GM23248 (cell line): ENCODE data around the gene PRLR. TPM values are rescaled to one million over a fixed set of nuclear protein-coding genes. Genes with fewer than 3 reads are reported as not detected.
A peak's percentile ranks its signal among the peaks of the same experiment; 100 is the strongest.

Experiments
- DNase-seq: peaks from one replicate; pipeline ENCODE4 v3.0.0-alpha.2; 2015
- H2AFZ ChIP-seq: fragments of 200-600 bp; sonication (generic); 2 replicates; pipeline ENCODE4 v1.6.1; 2016; ENCODE audit warnings: antibody characterized with exemption
- H3F3A ChIP-seq: fragments of 200-600 bp; sonication (generic); 2 replicates; pipeline ENCODE4 v1.6.1; 2016; ENCODE audit warnings: mild to moderate bottlenecking, antibody characterized with exemption, mixed run types; ENCODE audit not compliant: insufficient read depth
- H3K27ac ChIP-seq: fragments of 200-600 bp; sonication (generic); 2 replicates; pipeline ENCODE4 v1.5.1; 2016; ENCODE audit warnings: mild to moderate bottlenecking
- H3K27me3 ChIP-seq: fragments of 200-600 bp; sonication (generic); replicated peaks from 2 replicates; pipeline ENCODE4 v1.6.1; 2016; ENCODE audit warnings: mild to moderate bottlenecking; ENCODE audit not compliant: insufficient read depth
- H3K36me3 ChIP-seq: fragments of 200-600 bp; sonication (generic); 2 replicates; pipeline ENCODE4 v1.6.1; 2016; ENCODE audit warnings: low read depth, mild to moderate bottlenecking
- H3K4me1 ChIP-seq: fragments of 200-600 bp; sonication (generic); 2 replicates; pipeline ENCODE4 v1.6.1; 2016; ENCODE audit warnings: mild to moderate bottlenecking; ENCODE audit not compliant: insufficient read depth
- H3K4me2 ChIP-seq: fragments of 200-600 bp; sonication (generic); one replicate; pipeline ENCODE4 v1.6.1; 2016; ENCODE audit warnings: mild to moderate bottlenecking; ENCODE audit not compliant: unreplicated experiment
- H3K4me3 ChIP-seq: fragments of 200-600 bp; sonication (generic); 2 replicates; pipeline ENCODE4 v1.5.1; 2016; ENCODE audit warnings: mild to moderate bottlenecking
- H3K79me2 ChIP-seq: fragments of 200-600 bp; sonication (generic); 2 replicates; pipeline ENCODE4 v1.6.1; 2016; ENCODE audit warnings: mild to moderate bottlenecking; ENCODE audit not compliant: insufficient read depth
- H3K9ac ChIP-seq: fragments of 200-600 bp; sonication (generic); 2 replicates; pipeline ENCODE4 v1.6.1; 2016; ENCODE audit warnings: mild to moderate bottlenecking
- H3K9me2 ChIP-seq: fragments of 200-600 bp; sonication (generic); 2 replicates; pipeline ENCODE4 v1.6.1; 2016; ENCODE audit warnings: mixed run types, mild to moderate bottlenecking, moderate library complexity; ENCODE audit not compliant: insufficient read depth
- H3K9me3 ChIP-seq: fragments of 200-600 bp; sonication (generic); one replicate; pipeline ENCODE4 v1.6.1; 2017; ENCODE audit warnings: low read depth
- H4K20me1 ChIP-seq: fragments of 200-600 bp; sonication (generic); 2 replicates; pipeline ENCODE4 v1.6.0; 2016; ENCODE audit not compliant: insufficient read depth
- EZH2 ChIP-seq: fragments of 200-600 bp; sonication (generic); IDR thresholded peaks from 2 replicates; pipeline ENCODE4 v1.6.1; 2018; ENCODE audit warnings: antibody characterized with exemption, mild to moderate bottlenecking; ENCODE audit not compliant: insufficient read depth, poor library complexity, severe bottlenecking
- EZH2phosphoT487 ChIP-seq: fragments of 200-600 bp; sonication (generic); IDR thresholded peaks from 2 replicates; pipeline ENCODE4 v1.6.1; 2018; ENCODE audit warnings: antibody characterized with exemption, moderate library complexity, mild to moderate bottlenecking, low read depth; ENCODE audit not compliant: insufficient read depth
- WGBS, 2 experiments: methylation state at CpG; one replicate each; pipeline ENCODE4 v1.1.6; 2015 to 2017; ENCODE audit warnings: low lambda C conversion rate in 2 of 2, low coverage in 1 of 2; ENCODE audit errors: missing lambda C conversion rate in 2 of 2; 5-methylcytosine and 5-hydroxymethylcytosine counted together
- in situ Hi-C: fragments of 300-500 bp; cut with MboI; formaldehyde crosslinking; loops from 2 replicates; pipeline ENCODE4 v1.15.0; 2020
- polyA plus RNA-seq: library from polyadenylated mRNA; unstranded; fragments of >200 nt; fragmentation: Nextera tagmentation; extraction: Ambion mirVana; gene quantifications from 2 replicates; pipeline ENCODE4 v1.2.1, GENCODE V29; 2016
- total RNA-seq: library from RNA; depleted of rRNA; stranded (reverse); fragments of >200 nt; shearing (Covaris generic); gene quantifications from 2 replicates; pipeline ENCODE4 v1.2.3, GENCODE V29; 2014

PRLR gene
- total and polyA plus RNA-seq, 2 experiments from 2014 or later: 0.80 to 5.8 TPM

DNA sequence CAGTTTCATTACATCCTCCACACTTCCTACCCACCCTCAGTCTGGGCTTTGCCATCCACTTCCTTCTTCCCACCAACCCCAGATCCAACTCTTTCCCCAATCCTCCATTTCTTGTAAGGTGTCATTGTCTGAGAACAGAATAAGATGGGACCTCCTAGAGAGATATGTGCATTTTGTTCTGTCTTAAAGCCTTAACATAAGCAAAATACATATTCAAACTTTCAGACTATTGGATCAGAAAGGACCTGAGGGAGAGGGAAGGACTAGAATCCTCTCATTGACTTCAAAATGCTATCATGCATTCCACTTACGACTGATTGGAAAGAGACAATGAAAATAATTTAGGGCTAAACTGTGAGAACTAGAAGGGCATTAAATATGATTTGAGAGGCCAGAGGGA is 225.5 kb downstream of the PRLR start:
- H4K20me1 ChIP-seq: no peaks in the 10 kb centered on the region
- in situ Hi-C loops: no loop called here
- no peak overlapping the region for H2AFZ ChIP-seq
- H3K4me3 ChIP-seq: no peak overlapping the region
- no peaks in the 10 kb centered on the region for H3K9me2 ChIP-seq
- H3F3A ChIP-seq: no peaks in the 10 kb centered on the region
- H3K27ac ChIP-seq: no peak overlapping the region
- no peak overlapping the region for H3K4me2 ChIP-seq
- no peak overlapping the region for H3K9ac ChIP-seq
- no peak for DNase-seq
- no peaks in the 10 kb centered on the region for H3K79me2 ChIP-seq
- WGBS, 2 experiments: 83 to 89% methylated on average over 1 of the region's 1 CpG
- no peaks in the 10 kb centered on the region for H3K27me3 ChIP-seq
- TF ChIP-seq EZH2 (no peak), EZH2phosphoT487 (no peak)
- no peaks in the 10 kb centered on the region for H3K9me3 ChIP-seq
- H3K36me3 ChIP-seq: no peaks in the 10 kb centered on the region
- no peaks in the 10 kb centered on the region; the same call in 1 of the 2 replicates for H3K4me1 ChIP-seq

- H3K4me2 ChIP-seq: no peak overlapping the region
- H3K79me2 ChIP-seq: no peaks in the 10 kb centered on the region
- no peak overlapping the region for H3K9ac ChIP-seq
- H2AFZ ChIP-seq: no peak overlapping the region
- no peaks in the 10 kb centered on the region for H4K20me1 ChIP-seq
- TF ChIP-seq EZH2phosphoT487 (no peak), EZH2 (no peak)
- H3K9me3 ChIP-seq: no peaks in the 10 kb centered on the region
- H3K4me3 ChIP-seq: no peak overlapping the region
- no peak for DNase-seq
- no peaks in the 10 kb centered on the region for H3K9me2 ChIP-seq
- in situ Hi-C loops: no loop called here
- H3K36me3 ChIP-seq: no peaks in the 10 kb centered on the region
- H3K27ac ChIP-seq: no peak overlapping the region
- no peaks in the 10 kb centered on the region; the same call in 1 of the 2 replicates for H3K4me1 ChIP-seq
- WGBS, 2 experiments: 62 to 65% methylated on average over 5 of the region's 5 CpGs
- no peaks in the 10 kb centered on the region for H3K27me3 ChIP-seq
- H3F3A ChIP-seq: no peaks in the 10 kb centered on the region
Observed at GRCh38 chr5:35004200-35004599, 226.1 kb downstream of the PRLR start.

GRCh38 chr5:35003018-35003957 is 227.0 kb downstream of the PRLR start:
- Histone ChIP-seq H3K4me3 (no peak overlapping the region), H3K9me2 (no peaks in the 10 kb centered on the region), H2AFZ (no peak overlapping the region), H3K9ac (no peak overlapping the region), H4K20me1 (no peaks in the 10 kb centered on the region), H3F3A (0 out of 2 replicates have a peak, but pooled peaks cover 5% of the 10 kb centered on the region), H3K79me2 (no peaks in the 10 kb centered on the region), H3K36me3 (no peaks in the 10 kb centered on the region), H3K4me1 (no peaks in the 10 kb centered on the region), H3K27me3 (no peaks in the 10 kb centered on the region), H3K4me2 (peak overlapping the region; percentile 33), H3K27ac (no peak overlapping the region), H3K9me3 (no peaks in the 10 kb centered on the region)
- in situ Hi-C loops: no loop called here
- no peak for TF ChIP-seq EZH2
- TF ChIP-seq EZH2phosphoT487: no peak
- peak; percentile 64 for DNase-seq
- WGBS, 2 experiments: 38 to 39% methylated on average over 17 to 18 of the region's 18 CpGs

DNA sequence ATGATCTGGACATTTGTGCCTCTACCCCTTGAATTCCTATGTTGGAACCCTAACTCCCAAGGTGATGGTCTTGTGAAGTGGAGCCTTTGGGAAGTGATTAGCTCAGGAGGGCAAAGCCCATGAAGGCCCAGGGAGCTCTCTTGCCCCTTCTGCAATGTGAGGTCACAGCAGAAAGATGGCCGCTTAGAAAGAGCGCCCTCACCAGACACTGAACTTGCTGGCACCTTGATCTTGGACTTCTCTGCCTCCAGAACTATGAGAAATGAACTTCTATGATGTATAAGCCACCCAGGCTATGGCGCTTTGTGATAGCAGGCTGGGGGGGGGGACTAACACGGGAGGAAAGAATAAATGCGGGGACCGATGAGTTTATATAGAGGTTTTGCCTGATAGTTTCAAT is 227.8 kb downstream of the PRLR start:
- H3F3A ChIP-seq: 0 out of 2 replicates have a peak, but pooled peaks cover 6% of the 10 kb centered on the region
- TF ChIP-seq EZH2: no peak
- no peak for TF ChIP-seq EZH2phosphoT487
- in situ Hi-C loops: no loop called here
- WGBS, 2 experiments: 96 to 97% methylated on average over 6 of the region's 6 CpGs
- H3K9me3 ChIP-seq: no peaks in the 10 kb centered on the region
- H3K9ac ChIP-seq: no peak overlapping the region
- DNase-seq: no peak
- H3K4me3 ChIP-seq: no peak overlapping the region
- 0 out of 2 replicates have a peak, but pooled peaks cover 3% of the 10 kb centered on the region for H3K4me1 ChIP-seq
- no peaks in the 10 kb centered on the region for H3K79me2 ChIP-seq
- no peaks in the 10 kb centered on the region for H3K27me3 ChIP-seq
- H3K27ac ChIP-seq: no peak overlapping the region
- no peaks in the 10 kb centered on the region for H3K36me3 ChIP-seq
- H3K4me2 ChIP-seq: no peak overlapping the region
- H2AFZ ChIP-seq: no peak overlapping the region
- H4K20me1 ChIP-seq: no peaks in the 10 kb centered on the region
- H3K9me2 ChIP-seq: no peaks in the 10 kb centered on the region
